WERI-Rb-1 (cell line): ENCODE measurements around the gene MAP2K6.

Source experiments
- DNase-seq: peaks from one replicate; pipeline ENCODE4 v3.0.0-alpha.2; 2020
- H3K27ac ChIP-seq: fragments of 250-450 bp; sonication (Bioruptor Pico); 2 replicates; pipeline ENCODE4 v1.5.1; 2020; ENCODE audit warnings: mild to moderate bottlenecking, moderate library complexity
- H3K27me3 ChIP-seq: fragments of 250-450 bp; sonication (Bioruptor Pico); 2 replicates; pipeline ENCODE4 v1.5.1; 2021; ENCODE audit warnings: mild to moderate bottlenecking, low read depth, moderate library complexity; ENCODE audit not compliant: insufficient read depth, severe bottlenecking
- H3K36me3 ChIP-seq: fragments of 250-450 bp; sonication (Bioruptor Pico); 2 replicates; pipeline ENCODE4 v1.5.1; 2020; ENCODE audit warnings: mild to moderate bottlenecking, moderate library complexity
- H3K4me3 ChIP-seq: 2 replicates; pipeline ENCODE4 v1.5.1; 2011; ENCODE audit warnings: low read depth, mild to moderate bottlenecking, control low read depth, low read length
- H3K9me3 ChIP-seq: fragments of 250-450 bp; sonication (Bioruptor Pico); 2 replicates; pipeline ENCODE4 v1.5.1; 2021; ENCODE audit warnings: mild to moderate bottlenecking, moderate library complexity; ENCODE audit not compliant: severe bottlenecking
- TF ChIP-seq, protein P1 (sequence below): IDR thresholded peaks from 2 replicates; pipeline ENCODE4 v1.5.1; 2011; ENCODE audit warnings: low read depth, mild to moderate bottlenecking, control low read depth, inconsistent platforms, low read length

MAP2K6 gene

DNA sequence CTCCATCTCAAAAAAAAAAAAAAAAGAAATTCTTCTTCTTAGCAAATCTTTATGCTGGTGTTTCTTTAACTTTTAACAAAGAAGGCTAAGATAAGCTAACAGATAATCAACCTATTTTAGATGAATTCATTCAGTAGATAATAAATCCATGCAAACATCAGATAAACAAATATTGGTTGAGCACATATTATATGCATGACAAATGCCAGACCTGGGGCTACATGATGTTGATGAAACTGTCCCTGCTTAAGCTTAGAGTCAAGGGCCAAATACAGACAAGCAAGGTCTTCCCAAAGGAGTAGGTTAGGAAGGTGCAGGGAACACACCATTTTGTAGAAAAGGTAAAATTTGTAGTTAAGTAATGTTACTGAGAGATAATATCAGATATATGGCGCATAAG, 6.7 kb upstream of the MAP2K6 start:
- Histone ChIP-seq H3K9me3 (no peaks in the 10 kb centered on the region), H3K4me3 (no peak overlapping the region), H3K36me3 (no peaks in the 10 kb centered on the region), H3K27ac (no peak overlapping the region), H3K27me3 (no peaks in the 10 kb centered on the region)
- no peak for DNase-seq
- TF ChIP-seq, protein P1, sequence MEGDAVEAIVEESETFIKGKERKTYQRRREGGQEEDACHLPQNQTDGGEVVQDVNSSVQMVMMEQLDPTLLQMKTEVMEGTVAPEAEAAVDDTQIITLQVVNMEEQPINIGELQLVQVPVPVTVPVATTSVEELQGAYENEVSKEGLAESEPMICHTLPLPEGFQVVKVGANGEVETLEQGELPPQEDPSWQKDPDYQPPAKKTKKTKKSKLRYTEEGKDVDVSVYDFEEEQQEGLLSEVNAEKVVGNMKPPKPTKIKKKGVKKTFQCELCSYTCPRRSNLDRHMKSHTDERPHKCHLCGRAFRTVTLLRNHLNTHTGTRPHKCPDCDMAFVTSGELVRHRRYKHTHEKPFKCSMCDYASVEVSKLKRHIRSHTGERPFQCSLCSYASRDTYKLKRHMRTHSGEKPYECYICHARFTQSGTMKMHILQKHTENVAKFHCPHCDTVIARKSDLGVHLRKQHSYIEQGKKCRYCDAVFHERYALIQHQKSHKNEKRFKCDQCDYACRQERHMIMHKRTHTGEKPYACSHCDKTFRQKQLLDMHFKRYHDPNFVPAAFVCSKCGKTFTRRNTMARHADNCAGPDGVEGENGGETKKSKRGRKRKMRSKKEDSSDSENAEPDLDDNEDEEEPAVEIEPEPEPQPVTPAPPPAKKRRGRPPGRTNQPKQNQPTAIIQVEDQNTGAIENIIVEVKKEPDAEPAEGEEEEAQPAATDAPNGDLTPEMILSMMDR, result no peak

DNA sequence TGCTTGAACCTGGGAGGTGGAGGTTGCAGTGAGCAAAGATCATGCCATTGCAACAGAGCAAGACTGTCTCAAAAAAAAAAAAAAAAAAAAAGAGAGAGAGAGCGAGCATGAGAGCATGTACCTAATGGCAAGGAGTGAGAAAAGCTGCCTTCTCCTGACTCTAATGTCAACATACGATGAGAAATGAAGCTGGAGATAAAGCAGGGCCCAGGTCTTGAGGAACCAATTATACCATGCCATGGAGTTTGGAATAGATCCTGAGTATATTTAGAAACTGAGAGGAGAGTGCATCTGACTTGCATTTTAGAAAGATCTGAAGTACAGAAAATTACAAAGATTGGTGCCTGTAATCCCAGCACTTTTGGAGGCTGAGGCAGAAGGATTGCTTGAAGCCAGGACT, 3.8 kb upstream of the MAP2K6 start:
- TF ChIP-seq, protein P1, result no peak
- Histone ChIP-seq H3K36me3 (no peaks in the 10 kb centered on the region), H3K27ac (no peak overlapping the region), H3K9me3 (no peaks in the 10 kb centered on the region), H3K27me3 (no peaks in the 10 kb centered on the region), H3K4me3 (no peak overlapping the region)
- no peak for DNase-seq

DNA sequence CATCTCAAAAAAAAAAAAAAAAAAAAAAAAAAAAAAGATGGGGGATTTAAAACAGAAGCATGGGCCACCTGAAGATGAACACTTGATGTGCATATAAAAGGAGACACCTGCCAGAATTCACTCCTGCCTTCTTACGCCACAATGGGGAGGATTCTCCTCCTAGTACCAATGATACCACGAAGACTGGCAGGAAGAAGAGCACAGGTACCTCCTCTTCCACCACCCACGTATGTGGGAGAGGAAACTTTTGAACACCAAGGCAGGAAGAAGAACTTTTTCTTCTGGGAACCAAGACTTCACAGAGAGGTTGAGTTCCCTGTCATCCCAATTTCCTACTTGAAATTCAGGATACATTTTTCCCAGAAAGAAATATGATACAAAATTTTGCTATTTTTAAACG, 2.7 kb upstream of the MAP2K6 start:
- Histone ChIP-seq H3K27me3 (no peaks in the 10 kb centered on the region), H3K36me3 (no peaks in the 10 kb centered on the region), H3K9me3 (no peaks in the 10 kb centered on the region), H3K4me3 (no peak overlapping the region), H3K27ac (no peak overlapping the region)
- TF ChIP-seq, protein P1, result no peak
- no peak for DNase-seq

DNA sequence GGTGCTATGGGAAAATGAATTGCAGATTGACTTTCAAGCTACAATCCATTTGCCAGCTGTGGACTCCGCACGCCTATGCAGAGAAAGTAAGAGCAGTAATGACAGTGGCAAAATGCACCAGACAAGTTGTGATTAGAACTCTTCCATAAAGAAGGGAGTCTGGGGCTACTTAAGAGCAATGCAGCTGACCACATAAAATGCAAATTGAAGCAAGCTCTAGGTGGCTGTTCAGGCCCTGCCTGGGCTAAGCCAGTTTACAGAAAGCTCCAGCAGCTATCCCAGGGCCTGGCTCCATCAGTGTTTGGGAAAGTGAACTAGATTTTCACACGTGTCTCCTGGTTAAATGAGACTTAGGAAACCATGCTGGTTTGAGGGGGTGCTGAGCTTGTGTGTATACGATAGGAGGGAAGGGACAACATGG, 2.2 kb upstream of the MAP2K6 start:
- Histone ChIP-seq H3K27ac (no peak overlapping the region), H3K36me3 (no peaks in the 10 kb centered on the region)
- no peak for DNase-seq

DNA sequence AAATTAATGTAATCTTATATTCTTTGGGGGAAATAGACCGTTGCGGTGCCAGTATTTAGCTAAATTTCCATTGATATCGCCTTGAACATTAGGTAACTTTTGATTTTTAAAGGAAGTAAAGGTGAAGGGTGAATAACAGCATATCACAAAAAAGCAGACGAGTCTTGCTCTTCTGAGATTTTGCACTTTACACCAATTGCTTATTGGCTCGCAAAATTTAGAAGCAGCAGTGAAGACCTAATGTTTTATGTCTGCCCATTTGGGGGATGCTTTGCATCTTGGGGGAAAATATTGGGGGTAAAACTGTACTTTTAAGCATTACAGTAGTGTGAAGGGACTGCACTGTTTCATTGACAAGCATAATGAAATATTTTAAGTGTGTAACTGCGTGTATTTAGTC, 934 bp downstream of the MAP2K6 start:
- Histone ChIP-seq H3K27me3 (no peaks in the 10 kb centered on the region), H3K4me3 (peak overlapping the region; percentile 43; the same call in 1 of the 2 replicates), H3K27ac (no peak overlapping the region), H3K9me3 (no peaks in the 10 kb centered on the region), H3K36me3 (no peaks in the 10 kb centered on the region)
- TF ChIP-seq, protein P1, result no peak
- DNase-seq, result no peak

More for the DNA sequence above, 2.2 kb upstream of the MAP2K6 start:
- TF ChIP-seq, protein P1, result no peak
- no peak overlapping the region for H3K4me3 ChIP-seq
- H3K27me3 ChIP-seq, result no peaks in the 10 kb centered on the region
- H3K9me3 ChIP-seq, result no peaks in the 10 kb centered on the region
